Measurements from ENCODE around the gene COL9A1.

Gene COL9A1

DNA sequence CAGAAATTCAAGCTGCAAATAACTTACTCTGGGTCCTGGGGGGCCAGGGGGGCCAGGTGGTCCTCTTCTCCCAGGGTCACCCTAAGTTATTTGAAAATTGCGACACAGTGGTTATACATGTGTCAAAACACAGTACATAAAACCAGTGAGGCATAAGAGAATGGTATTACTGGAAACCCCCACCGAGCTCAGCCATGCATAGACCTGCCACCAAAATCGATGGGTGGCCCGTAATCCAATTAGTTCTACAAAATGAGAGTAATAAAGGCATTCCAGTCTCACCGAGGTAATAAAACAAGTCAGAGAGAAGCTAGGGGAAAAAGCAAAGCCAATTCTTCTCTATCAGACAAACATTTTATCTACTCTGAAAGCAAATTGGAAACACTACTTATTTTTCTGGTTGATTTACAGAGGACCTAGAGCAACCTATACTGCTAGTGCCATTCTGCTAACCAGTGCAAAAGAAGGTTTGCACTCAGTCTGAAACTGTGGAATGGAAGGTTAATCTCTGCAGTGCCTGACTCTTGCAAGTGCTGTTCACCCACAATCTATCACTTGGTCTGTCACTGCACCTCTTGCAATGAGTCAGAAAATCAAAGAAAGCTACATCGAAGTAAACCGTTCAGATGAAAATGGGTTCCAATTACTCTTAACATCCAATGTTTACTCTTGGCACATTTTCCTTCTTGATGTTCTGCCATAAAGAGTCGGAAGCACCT, 32.4 kb downstream of the COL9A1 start:
- H3K27me3 ChIP-seq = no peaks in the 10 kb centered on the region
- no peak for TF ChIP-seq Cebpa-rat (IDR thresholded peaks at IDR 0.05)
- no peaks in the 10 kb centered on the region for H4K20me1 ChIP-seq
- no peaks in the 10 kb centered on the region for H3K9me3 ChIP-seq
- H3K27ac ChIP-seq = no peak overlapping the region
- no peaks in the 10 kb centered on the region for H3K36me3 ChIP-seq
- no peaks in the 10 kb centered on the region for H3K4me1 ChIP-seq
- H3K4me2 ChIP-seq = no peak overlapping the region
- no peak overlapping the region for H3K9ac ChIP-seq
- H3K4me3 ChIP-seq = no peak overlapping the region

DNA sequence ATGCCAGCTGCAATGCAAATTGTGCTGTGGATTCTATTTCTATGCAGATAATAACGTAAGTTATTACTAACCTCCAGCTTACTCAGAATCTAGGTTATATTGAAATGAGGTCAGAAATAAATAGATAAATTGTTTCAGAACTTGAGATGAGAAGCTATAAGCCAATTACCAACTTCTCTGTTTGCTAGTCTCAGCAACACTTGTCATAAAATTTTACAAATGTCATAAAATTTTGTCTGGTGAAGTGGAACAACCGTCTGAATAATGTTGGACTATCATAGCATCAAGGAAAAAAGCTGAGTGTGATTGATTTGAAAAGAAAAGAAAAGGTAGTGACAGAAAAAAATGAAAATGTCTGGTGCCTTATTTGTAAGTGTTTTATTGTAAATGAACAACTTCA, 36.7 kb downstream of the COL9A1 start:
- Histone ChIP-seq H3K4me1 (no peaks in the 10 kb centered on the region), H4K20me1 (no peaks in the 10 kb centered on the region), H3K9ac (no peak overlapping the region), H3K27ac (no peak overlapping the region), H3K27me3 (no peaks in the 10 kb centered on the region), H3K9me3 (no peaks in the 10 kb centered on the region), H3K4me3 (no peak overlapping the region), H3K4me2 (no peak overlapping the region), H3K36me3 (no peaks in the 10 kb centered on the region)
- TF ChIP-seq Cebpa-rat (IDR thresholded peaks at IDR 0.05) = no peak

DNA sequence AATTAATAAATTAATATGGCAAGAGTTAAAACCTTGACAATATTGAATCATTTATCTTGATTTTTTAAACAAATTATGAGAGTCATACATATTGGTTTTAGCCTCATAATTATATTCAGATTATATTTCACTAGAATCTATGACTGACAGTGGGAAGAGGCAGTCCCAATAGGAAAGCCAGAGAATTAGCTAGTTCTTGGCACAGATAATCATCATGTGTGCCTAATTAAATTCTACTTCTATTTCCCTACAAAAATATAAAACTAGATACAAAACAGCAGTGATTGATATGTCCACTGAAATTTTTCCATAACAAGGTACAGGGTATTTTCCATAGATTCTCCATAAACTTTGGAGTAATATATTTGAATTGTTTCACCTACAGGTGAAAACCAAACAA, 38.6 kb downstream of the COL9A1 start:
- no peaks in the 10 kb centered on the region for H3K9me3 ChIP-seq
- H3K4me3 ChIP-seq = no peak overlapping the region

DNA sequence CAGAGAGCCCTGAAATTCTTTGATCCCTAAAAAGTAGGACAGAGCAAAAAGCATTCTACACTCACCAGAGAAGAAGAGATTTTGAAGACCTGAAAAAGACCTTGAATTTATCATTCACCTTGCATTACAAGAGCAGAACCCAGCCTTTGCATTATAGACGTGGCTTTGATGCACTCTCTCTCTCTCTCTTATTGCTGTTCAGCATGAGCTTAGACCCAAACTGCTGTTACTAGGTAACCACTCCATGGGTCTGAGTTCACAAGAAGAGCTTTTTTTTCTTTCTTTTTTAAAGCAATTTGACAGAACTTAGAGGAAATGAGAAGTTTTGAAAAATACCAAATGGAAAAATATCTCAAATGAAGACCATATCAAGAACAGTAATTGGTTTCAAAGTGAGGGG, 44.4 kb downstream of the COL9A1 start:
- H3K27ac ChIP-seq = no peak overlapping the region
- H3K9me3 ChIP-seq = no peaks in the 10 kb centered on the region
- no peaks in the 10 kb centered on the region for H3K36me3 ChIP-seq
- no peak overlapping the region for H3K4me3 ChIP-seq
- no peak overlapping the region for H3K4me2 ChIP-seq
- TF ChIP-seq Cebpa-rat (IDR thresholded peaks at IDR 0.05) = no peak
- H4K20me1 ChIP-seq = no peaks in the 10 kb centered on the region
- H3K27me3 ChIP-seq = no peaks in the 10 kb centered on the region
- H3K9ac ChIP-seq = no peak overlapping the region
- H3K4me1 ChIP-seq = no peaks in the 10 kb centered on the region

More for the DNA sequence above, 38.6 kb downstream of the COL9A1 start:
- Histone ChIP-seq H4K20me1 (no peaks in the 10 kb centered on the region), H3K9ac (no peak overlapping the region), H3K27ac (no peak overlapping the region), H3K4me1 (no peaks in the 10 kb centered on the region), H3K4me2 (no peak overlapping the region), H3K36me3 (no peaks in the 10 kb centered on the region), H3K27me3 (no peaks in the 10 kb centered on the region)
- no peak for TF ChIP-seq Cebpa-rat (IDR thresholded peaks at IDR 0.05)

DNA sequence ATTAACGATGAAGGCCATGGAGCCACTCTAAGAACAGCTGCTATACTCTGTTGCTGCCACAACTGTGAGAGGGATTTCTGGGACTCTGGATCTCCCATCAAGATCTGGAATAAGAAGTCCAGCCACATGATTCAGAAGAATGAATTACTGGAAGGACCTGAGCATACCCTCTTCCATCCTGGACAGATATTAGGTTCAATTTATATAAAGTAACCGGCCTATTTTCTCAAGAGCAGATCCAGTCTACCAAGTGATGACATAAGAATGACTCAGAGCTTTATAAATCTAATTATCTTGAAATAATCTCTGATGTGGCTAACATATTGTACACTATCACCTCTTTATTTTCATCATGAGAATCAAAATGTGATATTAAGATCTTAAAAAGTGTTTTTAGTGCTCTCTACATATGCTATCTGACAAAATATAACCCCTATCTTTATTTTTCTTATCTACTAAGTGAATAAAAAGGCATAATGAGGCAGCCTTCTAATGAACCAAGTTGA, 45.1 kb downstream of the COL9A1 start:
- H3K4me3 ChIP-seq = no peak overlapping the region
- H3K36me3 ChIP-seq = no peaks in the 10 kb centered on the region
- no peaks in the 10 kb centered on the region for H3K4me1 ChIP-seq
- no peak overlapping the region for H3K27ac ChIP-seq
- no peaks in the 10 kb centered on the region for H3K27me3 ChIP-seq
- H4K20me1 ChIP-seq = no peaks in the 10 kb centered on the region
- H3K4me2 ChIP-seq = no peak overlapping the region
- H3K9me3 ChIP-seq = no peaks in the 10 kb centered on the region
- no peak overlapping the region for H3K9ac ChIP-seq
- no peak for TF ChIP-seq Cebpa-rat (IDR thresholded peaks at IDR 0.05)

DNA sequence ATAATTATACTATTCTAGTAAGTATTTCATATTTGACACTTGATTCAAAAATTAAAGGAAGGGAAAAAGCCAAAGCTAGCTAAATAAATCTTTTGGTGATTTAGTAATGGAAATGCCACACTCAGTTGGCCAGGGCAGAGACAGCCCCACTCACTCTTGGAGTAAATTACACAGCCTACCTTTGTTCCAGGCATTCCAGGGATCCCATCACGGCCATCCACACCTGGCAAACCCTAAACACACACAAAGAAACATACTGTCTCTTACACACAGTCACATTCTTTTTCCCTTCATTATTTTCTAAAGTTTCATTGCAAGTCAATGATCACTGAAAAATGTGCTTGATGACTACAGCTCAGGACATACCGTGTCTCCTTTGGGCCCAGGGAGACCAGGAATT, 48.1 kb downstream of the COL9A1 start:
- Histone ChIP-seq H3K27ac (no peak overlapping the region), H3K4me3 (no peak overlapping the region), H3K27me3 (no peaks in the 10 kb centered on the region), H3K36me3 (no peaks in the 10 kb centered on the region), H4K20me1 (no peaks in the 10 kb centered on the region), H3K9ac (no peak overlapping the region), H3K4me1 (no peaks in the 10 kb centered on the region), H3K9me3 (no peaks in the 10 kb centered on the region), H3K4me2 (no peak overlapping the region)
- no peak for TF ChIP-seq Cebpa-rat (IDR thresholded peaks at IDR 0.05)

DNA sequence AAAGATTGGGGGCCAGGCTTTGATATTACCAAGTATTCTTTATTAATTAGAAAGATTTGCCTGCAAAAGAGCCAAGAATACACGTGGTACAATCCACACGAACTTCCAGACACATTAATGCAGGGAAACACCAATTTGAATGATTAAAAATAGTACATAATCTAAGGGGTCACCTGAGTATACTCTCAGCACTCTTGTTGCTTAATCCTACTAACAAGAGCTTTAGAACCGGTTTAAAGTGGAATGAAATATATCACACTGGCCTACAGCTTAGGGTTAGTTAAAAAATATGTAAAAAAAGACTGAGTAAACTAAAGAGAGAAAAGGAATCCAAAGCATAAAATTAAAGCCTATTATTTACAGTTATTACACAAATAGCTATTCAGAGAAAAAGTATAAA, 49.0 kb downstream of the COL9A1 start:
- H4K20me1 ChIP-seq = no peaks in the 10 kb centered on the region
- no peak for TF ChIP-seq Cebpa-rat (IDR thresholded peaks at IDR 0.05)
- no peak overlapping the region for H3K4me2 ChIP-seq
- no peak overlapping the region for H3K4me3 ChIP-seq
- H3K9me3 ChIP-seq = no peaks in the 10 kb centered on the region
- H3K36me3 ChIP-seq = no peaks in the 10 kb centered on the region
- no peaks in the 10 kb centered on the region for H3K27me3 ChIP-seq
- H3K9ac ChIP-seq = no peak overlapping the region
- H3K27ac ChIP-seq = no peak overlapping the region
- no peaks in the 10 kb centered on the region for H3K4me1 ChIP-seq

DNA sequence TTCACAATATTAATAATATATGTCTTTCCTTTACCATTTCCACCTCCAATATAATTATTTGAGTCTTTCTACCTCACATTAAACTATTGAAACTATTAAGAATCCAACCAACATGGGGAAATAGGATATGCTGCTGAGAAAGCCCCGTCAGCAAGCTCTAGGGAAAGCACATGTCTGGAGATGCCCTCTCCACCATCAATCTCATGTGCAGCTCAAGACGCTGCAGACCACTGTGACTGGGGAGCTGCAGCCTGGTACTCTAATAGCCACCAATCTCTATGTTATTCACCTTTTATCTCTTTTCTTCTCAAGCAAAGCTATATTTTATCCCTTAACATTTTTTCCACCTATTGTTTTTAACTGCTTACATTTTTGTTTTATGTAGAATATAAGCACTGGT, 50.3 kb downstream of the COL9A1 start:
- Histone ChIP-seq H3K9me3 (no peaks in the 10 kb centered on the region), H3K27ac (no peak overlapping the region), H4K20me1 (no peaks in the 10 kb centered on the region), H3K36me3 (no peaks in the 10 kb centered on the region), H3K9ac (no peak overlapping the region), H3K4me2 (no peak overlapping the region), H3K27me3 (no peaks in the 10 kb centered on the region), H3K4me3 (no peak overlapping the region), H3K4me1 (no peaks in the 10 kb centered on the region)
- TF ChIP-seq Cebpa-rat (IDR thresholded peaks at IDR 0.05) = no peak

DNA sequence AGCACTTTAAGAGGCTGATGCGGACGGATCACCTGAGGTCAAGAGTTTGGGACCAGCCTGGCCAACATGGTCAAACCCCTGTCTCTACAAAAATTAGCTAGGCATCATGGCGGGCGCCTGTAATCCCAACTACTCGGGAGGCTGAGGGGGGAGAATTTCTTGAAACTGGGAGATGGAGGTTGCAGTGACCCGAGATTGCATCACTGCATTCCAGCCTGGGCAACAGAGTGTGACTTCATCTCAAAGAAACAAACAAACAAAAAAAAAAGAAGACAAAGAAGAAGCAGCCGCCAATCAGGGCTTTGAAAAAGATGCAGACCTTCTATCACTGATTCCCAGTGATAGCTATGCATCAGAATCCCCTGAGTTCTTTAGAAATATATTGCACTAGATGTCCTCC, 56.8 kb downstream of the COL9A1 start:
- H3K27me3 ChIP-seq = no peaks in the 10 kb centered on the region
- TF ChIP-seq Cebpa-rat (IDR thresholded peaks at IDR 0.05) = no peak
- H3K4me1 ChIP-seq = no peaks in the 10 kb centered on the region
- H3K4me3 ChIP-seq = no peak overlapping the region
- H3K36me3 ChIP-seq = no peaks in the 10 kb centered on the region
- H3K4me2 ChIP-seq = no peak overlapping the region
- no peak overlapping the region for H3K27ac ChIP-seq
- no peaks in the 10 kb centered on the region for H3K9me3 ChIP-seq
- H4K20me1 ChIP-seq = no peaks in the 10 kb centered on the region
- no peak overlapping the region for H3K9ac ChIP-seq

DNA sequence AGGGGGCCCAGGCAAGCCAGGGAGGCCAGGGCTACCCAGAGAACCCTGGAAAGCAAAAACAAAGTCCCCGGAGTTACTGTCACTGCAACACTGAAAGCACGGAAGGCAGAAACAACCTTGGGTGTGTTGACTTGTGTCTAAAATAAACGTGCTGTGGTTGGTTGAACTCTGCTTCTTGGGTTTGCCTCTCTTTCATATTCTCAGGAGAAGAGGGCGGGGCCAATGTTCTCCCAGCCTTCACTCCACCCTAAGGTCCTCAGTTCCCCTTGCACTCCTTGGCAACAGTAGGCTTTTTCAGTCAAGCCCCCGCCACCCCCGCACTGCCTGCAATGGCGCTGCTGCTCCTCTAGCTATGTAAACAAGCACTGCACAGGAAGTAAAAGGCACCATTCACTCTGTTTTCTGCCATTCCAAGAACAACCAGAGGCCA, 60.9 kb downstream of the COL9A1 start:
- Histone ChIP-seq H3K9ac (no peak overlapping the region), H3K4me1 (no peaks in the 10 kb centered on the region), H3K27ac (no peak overlapping the region), H4K20me1 (no peaks in the 10 kb centered on the region), H3K9me3 (no peaks in the 10 kb centered on the region), H3K4me2 (no peak overlapping the region), H3K27me3 (no peaks in the 10 kb centered on the region), H3K4me3 (no peak overlapping the region), H3K36me3 (no peaks in the 10 kb centered on the region)
- no peak for TF ChIP-seq Cebpa-rat (IDR thresholded peaks at IDR 0.05)

DNA sequence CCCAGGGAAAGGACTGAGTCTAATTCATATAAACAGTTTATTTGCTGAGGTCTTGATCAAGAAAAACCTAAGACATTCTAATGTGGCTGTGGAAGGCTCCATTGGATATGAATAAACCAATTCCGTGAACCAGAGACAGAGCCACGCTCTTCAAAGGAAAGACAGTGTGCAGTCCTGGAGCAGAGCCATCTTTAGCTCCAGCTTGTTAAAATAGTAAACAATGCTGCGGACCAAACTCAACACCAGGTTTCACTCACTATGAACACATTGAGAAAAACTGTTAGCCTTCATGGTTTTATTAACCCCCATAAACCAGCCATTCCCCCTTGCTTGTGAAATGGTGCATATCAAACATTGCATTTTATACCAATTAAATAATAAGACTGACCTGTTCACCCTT, 61.9 kb downstream of the COL9A1 start:
- Histone ChIP-seq H3K4me2 (no peak overlapping the region), H4K20me1 (no peaks in the 10 kb centered on the region), H3K27ac (no peak overlapping the region), H3K9ac (no peak overlapping the region), H3K9me3 (no peaks in the 10 kb centered on the region), H3K4me3 (no peak overlapping the region), H3K27me3 (no peaks in the 10 kb centered on the region), H3K36me3 (no peaks in the 10 kb centered on the region), H3K4me1 (no peaks in the 10 kb centered on the region)
- TF ChIP-seq Cebpa-rat (IDR thresholded peaks at IDR 0.05) = no peak
